Smooth muscle cell of the pulmonary artery (primary cell): ENCODE data around the gene LBX2. TPM values are rescaled to one million over a fixed set of nuclear protein-coding genes. Genes with fewer than 3 reads are reported as not detected.

Experiments used
- total RNA-seq: library from RNA; depleted of rRNA; stranded (reverse); fragments of >200 nt; gene quantifications from 2 replicates; pipeline ENCODE4 v1.2.3, GENCODE V29; 2014

LBX2 gene
- total RNA-seq = 0.59 and 4.5 TPM in 2 replicates

GRCh38 chr2:74499267-74499939, at the start of gene LBX2:
TSS of gene LBX2 (minus strand) at chr2:74499603. CDS start at chr2:74499537, 66 bp downstream.

GRCh38 chr2:74529357-74530238, 30.2 kb upstream of the LBX2 start, which contains the start of the genes AUP1 and HTRA2:
TSS of gene AUP1 (minus strand) at chr2:74529706. CDS start at chr2:74529629, 77 bp downstream.
TSS of gene HTRA2 (plus strand) at chr2:74529933. CDS start at chr2:74530007, 74 bp downstream.

GRCh38 chr2:74525717-74526648, 26.6 kb upstream of the LBX2 start, which contains the start of gene DQX1:
TSS of gene DQX1 (minus strand) at chr2:74526231. CDS start at chr2:74525729, 502 bp downstream.

GRCh38 chr2:74514368-74515270, 15.2 kb upstream of the LBX2 start, which contains the start of gene TLX2:
TSS of gene TLX2 (plus strand) at chr2:74514450. CDS start at chr2:74514807, 357 bp downstream.

GRCh38 chr2:74507145-74507925, 7.9 kb upstream of the LBX2 start, which contains the start of gene PCGF1:
TSS of gene PCGF1 (minus strand) at chr2:74507695. CDS start at chr2:74507668, 27 bp downstream.

GRCh38 chr2:74482801-74483674, 16.4 kb downstream of the LBX2 start, which contains the start of the genes CCDC142 and TTC31:
TSS of gene CCDC142 (minus strand) at chr2:74482998. CDS start at chr2:74482837, 161 bp downstream.
TSS of gene TTC31 (plus strand) at chr2:74483081. CDS start at chr2:74483096, 15 bp downstream.

GRCh38 chr2:74472086-74472944, 27.1 kb downstream of the LBX2 start, which contains the start of gene MRPL53:
TSS of gene MRPL53 (minus strand) at chr2:74472680. CDS start at chr2:74472660, 20 bp downstream.

GRCh38 chr2:74458132-74458937, 41.1 kb downstream of the LBX2 start, which contains the start of gene WBP1:
TSS of gene WBP1 (plus strand) at chr2:74458438. CDS start at chr2:74458603, 165 bp downstream.

GRCh38 chr2:74454654-74455511, 44.5 kb downstream of the LBX2 start, which contains the start of gene INO80B:
TSS of gene INO80B (plus strand) at chr2:74455087. CDS start at chr2:74455117, 30 bp downstream.

Other genes starting within 250 kb of the LBX2 start
- gene SLC4A5, start 156.2 kb downstream of the LBX2 start, total RNA-seq = 0.13 and 0.30 TPM in 2 replicates
- gene DCTN1, start 119.3 kb downstream of the LBX2 start, total RNA-seq = 191 and 217 TPM in 2 replicates
- gene C2orf81, start 78.0 kb downstream of the LBX2 start, total RNA-seq = 1.2 and 3.5 TPM in 2 replicates
- gene WDR54, start 77.9 kb downstream of the LBX2 start, total RNA-seq = 42.1 and 47.1 TPM in 2 replicates
- 16.3 and 23.5 TPM in 2 replicates for gene RTKN, start 57.7 kb downstream of the LBX2 start, total RNA-seq
- gene INO80B, start 44.5 kb downstream of the LBX2 start, total RNA-seq = 14.4 and 22.7 TPM in 2 replicates
- gene WBP1, start 41.2 kb downstream of the LBX2 start, total RNA-seq = 62.6 and 67.7 TPM in 2 replicates
- 82.1 and 97.0 TPM in 2 replicates for gene MOGS, start 34.2 kb downstream of the LBX2 start, total RNA-seq
- 20.2 and 22.0 TPM in 2 replicates for gene MRPL53, start 26.9 kb downstream of the LBX2 start, total RNA-seq
- 24.4 and 28.1 TPM in 2 replicates for gene CCDC142, start 16.6 kb downstream of the LBX2 start, total RNA-seq
- 12.1 and 13.0 TPM in 2 replicates for gene TTC31, start 16.5 kb downstream of the LBX2 start, total RNA-seq
- gene PCGF1, start 8.1 kb upstream of the LBX2 start, total RNA-seq = 22.8 and 26.2 TPM in 2 replicates
- not detected in 2 replicates for gene TLX2, start 14.8 kb upstream of the LBX2 start, total RNA-seq
- gene DQX1, start 26.6 kb upstream of the LBX2 start, total RNA-seq = 0.07 TPM in 1 of 2 replicates, not detected in the other
- 68.9 and 96.9 TPM in 2 replicates for gene AUP1, start 30.1 kb upstream of the LBX2 start, total RNA-seq
- gene HTRA2, start 30.3 kb upstream of the LBX2 start, total RNA-seq = 38.6 and 45.3 TPM in 2 replicates
- 110 and 319 TPM in 2 replicates for gene LOXL3, start 54.3 kb upstream of the LBX2 start, total RNA-seq
- 51.3 and 116 TPM in 2 replicates for gene DOK1, start 55.1 kb upstream of the LBX2 start, total RNA-seq
- gene M1AP, start 148.7 kb upstream of the LBX2 start, total RNA-seq = 0.23 and 0.26 TPM in 2 replicates
- gene SEMA4F, start 154.6 kb upstream of the LBX2 start, total RNA-seq = 19.7 and 20.4 TPM in 2 replicates